Thyroid gland (tissue), 4 donors: ENCODE measurements around the gene SH3RF2. TPM values are rescaled to one million over a fixed set of nuclear protein-coding genes. Genes with fewer than 3 reads are reported as not detected.

Experiments used
- DNase-seq, 2 donors: peaks; one replicate each; pipeline ENCODE4 v3.0.0-alpha.2; 2019
- H3K27ac ChIP-seq, 3 donors: fragments of 200-600 bp; sonication (generic); 1 replicate in 2 of 3; 2 replicates in 1 of 3; pipeline ENCODE4 v1.5.1; 2016 to 2019; ENCODE audit warnings: mild to moderate bottlenecking in 1 of 3, moderate library complexity in 1 of 3
- H3K27me3 ChIP-seq: fragments of 200-600 bp; sonication (generic); one replicate; pipeline ENCODE4 v1.5.1; 2019
- H3K36me3 ChIP-seq, 2 donors: fragments of 200-600 bp; sonication (generic); one replicate each; pipeline ENCODE4 v1.5.1; 2016 to 2019
- H3K4me1 ChIP-seq, 2 donors: fragments of 200-600 bp; sonication (generic); one replicate each; pipeline ENCODE4 v1.5.1; 2017 to 2019
- H3K4me3 ChIP-seq, 3 donors: fragments of 200-600 bp; sonication (generic); replicated peaks in 1 of 3; 1 replicate in 2 of 3; 2 replicates in 1 of 3; pipeline ENCODE4 v1.5.1; 2016; ENCODE audit warnings: mild to moderate bottlenecking in 1 of 3
- H3K9me3 ChIP-seq: fragments of 200-600 bp; sonication (generic); one replicate; pipeline ENCODE4 v1.5.1; 2017
- POLR2A ChIP-seq, 2 donors: fragments of 450-650 bp; IDR thresholded peaks; one replicate each; pipeline ENCODE4 v1.6.1; 2017; ENCODE audit warnings: antibody characterized with exemption in 2 of 2, mild to moderate bottlenecking in 2 of 2, moderate library complexity in 1 of 2
- WGBS, 2 donors: methylation state at CpG; one replicate each; pipeline ENCODE4 v1.1.5; 2017; 5-methylcytosine and 5-hydroxymethylcytosine counted together
- intact Hi-C: fragments of 100-400 bp; cut with DNase I; formaldehyde crosslinking; loops from one replicate; pipeline ENCODE4 v1.15.1; 2023
- total RNA-seq, 4 donors: library from RNA; depleted of rRNA; stranded (reverse); fragments of >200 nt; gene quantifications; one replicate each; pipeline ENCODE4 v1.2.3, GENCODE V29; 2016
- TF ChIP-seq, protein P1 (sequence below), 6 experiments: fragments of 200-600 bp in 3 of 6; fragments of 450-650 bp in 3 of 6; sonication (generic) in 3 of 6; IDR thresholded peaks; one replicate each; pipeline ENCODE4 v1.5.1; 2016 to 2019; ENCODE audit warnings: antibody characterized with exemption in 6 of 6, mild to moderate bottlenecking in 2 of 6, inconsistent platforms in 1 of 6, moderate library complexity in 1 of 6

The SH3RF2 gene
- total RNA-seq, 4 donors from 2014 or later = 3.1 to 20.8 (median 14.3) TPM

DNA sequence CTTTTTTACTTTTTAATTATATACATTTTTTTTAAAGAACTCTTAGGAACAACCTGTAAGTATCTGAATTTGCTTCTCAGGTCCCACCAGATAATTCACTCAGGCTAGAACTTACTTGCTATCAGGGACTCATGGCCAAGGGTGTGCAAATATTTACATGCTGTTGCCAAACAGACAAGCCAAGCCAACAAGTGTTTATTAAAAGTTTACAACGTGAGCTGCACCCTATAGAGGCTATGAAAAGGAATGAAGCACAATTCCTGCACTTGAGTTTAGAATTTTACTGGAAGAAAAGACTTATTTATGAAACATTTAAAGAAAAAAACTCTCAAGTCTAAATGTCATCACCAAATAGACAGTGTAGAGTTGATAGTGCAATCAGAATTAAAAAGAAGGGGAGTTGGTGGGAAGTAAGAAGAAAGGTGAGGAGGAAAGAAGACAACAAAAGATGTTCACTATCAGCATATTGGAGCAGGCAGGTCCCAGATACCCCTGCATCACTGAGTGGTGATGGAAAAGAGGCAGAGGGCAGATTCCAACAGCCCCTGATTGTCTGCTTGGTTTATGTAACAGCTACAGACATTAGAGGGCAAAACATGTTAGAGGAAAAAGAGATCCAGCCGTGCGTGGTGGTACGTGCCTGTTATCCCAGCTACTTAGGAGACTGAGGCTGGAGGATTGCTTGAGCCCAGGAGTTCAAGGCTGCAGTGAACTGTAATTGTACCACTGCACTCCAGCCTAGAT lies 32.8 kb downstream of the SH3RF2 start:
- Histone ChIP-seq H3K27ac (no peak overlapping the region), H3K36me3 (no peaks in the 10 kb centered on the region), H3K4me1 (no peaks in the 10 kb centered on the region), H3K4me3 (no peak overlapping the region), H3K27me3 (no peaks in the 10 kb centered on the region), H3K9me3 (no peaks in the 10 kb centered on the region)
- no peak for DNase-seq
- WGBS, 2 donors = 73 to 79% methylated on average over 4 of the region's 4 CpGs
- no peak for TF ChIP-seq POLR2A (IDR thresholded peaks at IDR 0.05)
- TF ChIP-seq, protein P1, sequence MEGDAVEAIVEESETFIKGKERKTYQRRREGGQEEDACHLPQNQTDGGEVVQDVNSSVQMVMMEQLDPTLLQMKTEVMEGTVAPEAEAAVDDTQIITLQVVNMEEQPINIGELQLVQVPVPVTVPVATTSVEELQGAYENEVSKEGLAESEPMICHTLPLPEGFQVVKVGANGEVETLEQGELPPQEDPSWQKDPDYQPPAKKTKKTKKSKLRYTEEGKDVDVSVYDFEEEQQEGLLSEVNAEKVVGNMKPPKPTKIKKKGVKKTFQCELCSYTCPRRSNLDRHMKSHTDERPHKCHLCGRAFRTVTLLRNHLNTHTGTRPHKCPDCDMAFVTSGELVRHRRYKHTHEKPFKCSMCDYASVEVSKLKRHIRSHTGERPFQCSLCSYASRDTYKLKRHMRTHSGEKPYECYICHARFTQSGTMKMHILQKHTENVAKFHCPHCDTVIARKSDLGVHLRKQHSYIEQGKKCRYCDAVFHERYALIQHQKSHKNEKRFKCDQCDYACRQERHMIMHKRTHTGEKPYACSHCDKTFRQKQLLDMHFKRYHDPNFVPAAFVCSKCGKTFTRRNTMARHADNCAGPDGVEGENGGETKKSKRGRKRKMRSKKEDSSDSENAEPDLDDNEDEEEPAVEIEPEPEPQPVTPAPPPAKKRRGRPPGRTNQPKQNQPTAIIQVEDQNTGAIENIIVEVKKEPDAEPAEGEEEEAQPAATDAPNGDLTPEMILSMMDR (IDR thresholded peaks at IDR 0.05) = no peak
- intact Hi-C loops = no loop called here

DNA sequence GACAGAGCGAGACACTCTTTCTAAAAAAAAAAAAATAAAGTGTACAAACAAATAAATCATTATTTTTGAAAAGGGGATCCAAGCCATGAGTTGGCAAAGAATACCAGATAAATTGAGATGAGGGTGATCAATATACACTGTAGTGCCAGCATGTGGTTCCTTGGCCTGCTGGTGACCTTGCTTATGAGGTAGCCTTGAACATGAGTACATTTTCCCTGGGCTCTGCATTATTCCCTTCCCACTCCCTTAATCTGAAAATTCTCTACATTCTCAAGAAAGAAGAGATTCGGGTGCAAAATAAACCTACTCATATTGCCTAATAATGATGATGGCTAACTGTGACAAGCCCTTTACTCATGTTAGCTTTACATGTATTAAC lies 33.3 kb downstream of the SH3RF2 start:
- intact Hi-C loops = no loop called here
- Histone ChIP-seq H3K36me3 (no peaks in the 10 kb centered on the region), H3K9me3 (no peaks in the 10 kb centered on the region), H3K27ac (no peak overlapping the region), H3K4me3 (no peak overlapping the region), H3K27me3 (no peaks in the 10 kb centered on the region), H3K4me1 (no peaks in the 10 kb centered on the region)
- DNase-seq = no peak
- TF ChIP-seq POLR2A (IDR thresholded peaks at IDR 0.05) = no peak
- TF ChIP-seq, protein P1 (IDR thresholded peaks at IDR 0.05) = no peak
- WGBS, 2 donors = 92 to 93% methylated on average over 2 of the region's 2 CpGs

- WGBS, 2 donors = 77 to 79% methylated on average over 1 to 2 of the region's 2 CpGs
- peaks cover 0 to 13% of the 10 kb centered on the region in 2 donors for H3K4me1 ChIP-seq
- no peaks in the 10 kb centered on the region for H3K27me3 ChIP-seq
- DNase-seq = no peak
- H3K9me3 ChIP-seq = no peaks in the 10 kb centered on the region
- no peak overlapping the region for H3K4me3 ChIP-seq
- H3K36me3 ChIP-seq = no peaks in the 10 kb centered on the region
- intact Hi-C loops = no loop called here
- TF ChIP-seq, protein P1 (IDR thresholded peaks at IDR 0.05) = no peak
- H3K27ac ChIP-seq = no peak overlapping the region
These were observed 34.7 kb downstream of the SH3RF2 start for GRCh38 chr5:145971108-145971507.

GRCh38 chr5:145971701-145972100 lies 35.3 kb downstream of the SH3RF2 start:
- H3K4me3 ChIP-seq = no peak overlapping the region
- no peaks in the 10 kb centered on the region for H3K36me3 ChIP-seq
- H3K9me3 ChIP-seq = no peaks in the 10 kb centered on the region
- no peaks in the 10 kb centered on the region for H3K27me3 ChIP-seq
- TF ChIP-seq, protein P1 (IDR thresholded peaks at IDR 0.05) = no peak
- no peak for TF ChIP-seq POLR2A (IDR thresholded peaks at IDR 0.05)
- H3K4me1 ChIP-seq = peaks cover 0 to 19% of the 10 kb centered on the region in 2 donors
- no peak overlapping the region for H3K27ac ChIP-seq
- intact Hi-C loops = no loop called here
- DNase-seq = no peak
- WGBS, 2 donors = 94 to 96% methylated on average over 1 of the region's 1 CpG

DNA sequence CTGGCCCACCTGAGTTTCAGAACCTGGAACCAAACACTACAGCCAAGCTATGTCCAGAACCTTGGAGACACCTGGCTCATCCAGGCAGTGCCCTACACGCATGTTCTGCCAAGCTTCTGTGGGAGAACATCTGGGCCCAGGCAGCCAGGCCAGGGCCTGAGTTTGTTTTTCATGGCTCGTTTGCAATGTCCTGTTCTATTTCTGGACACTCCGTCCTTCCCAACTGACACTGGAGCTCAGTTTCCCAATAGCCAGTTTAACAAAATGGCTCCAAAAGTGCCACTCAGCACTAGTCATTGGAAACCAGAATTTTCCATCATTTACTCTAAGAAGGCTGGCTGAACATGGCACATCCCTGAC lies 38.6 kb downstream of the SH3RF2 start:
- TF ChIP-seq, protein P1 (IDR thresholded peaks at IDR 0.05) = no peak
- no peak for TF ChIP-seq POLR2A (IDR thresholded peaks at IDR 0.05)
- intact Hi-C loops = no loop called here
- no peak for DNase-seq
- H3K9me3 ChIP-seq = no peaks in the 10 kb centered on the region
- H3K27ac ChIP-seq = no peak overlapping the region
- WGBS, 2 donors = 74 to 90% methylated on average over 3 of the region's 3 CpGs
- H3K4me3 ChIP-seq = no peak overlapping the region
- H3K4me1 ChIP-seq = peaks cover 12 to 37% of the 10 kb centered on the region in 2 donors
- no peaks in the 10 kb centered on the region for H3K27me3 ChIP-seq
- no peaks in the 10 kb centered on the region for H3K36me3 ChIP-seq
